Vagina (tissue), 2 donors: ENCODE results near the gene FBXO10. TPM values are rescaled to one million over a fixed set of nuclear protein-coding genes. Genes with fewer than 3 reads are reported as not detected.

ENCODE experiments used
- DNase-seq, 2 donors: peaks; one replicate each; pipeline ENCODE4 v3.0.0-alpha.2; 2017; ENCODE audit errors: extremely low spot score in 2 of 2
- H3K27ac ChIP-seq: fragments of 200-600 bp; sonication (generic); one replicate; pipeline ENCODE4 v1.5.1; 2019
- H3K27me3 ChIP-seq: fragments of 200-600 bp; sonication (generic); one replicate; pipeline ENCODE4 v1.5.1; 2019
- H3K36me3 ChIP-seq, 2 donors: fragments of 200-600 bp; sonication (generic); one replicate each; pipeline ENCODE4 v1.5.1; 2017 to 2019
- H3K4me1 ChIP-seq: fragments of 200-600 bp; sonication (generic); one replicate; pipeline ENCODE4 v1.5.1; 2019
- H3K4me3 ChIP-seq, 2 donors: fragments of 200-600 bp; sonication (generic); 1 replicate in 1 of 2; 2 replicates in 1 of 2; pipeline ENCODE4 v1.5.1; 2016 to 2019
- H3K9me3 ChIP-seq: fragments of 200-600 bp; sonication (generic); one replicate; pipeline ENCODE4 v1.5.1; 2019
- CTCF ChIP-seq, 3 experiments: fragments of 450-650 bp in 2 of 3; fragments of 200-600 bp in 1 of 3; sonication (generic) in 1 of 3; IDR thresholded peaks; one replicate each; pipeline ENCODE4 v1.5.1; 2017 to 2019; ENCODE audit warnings: antibody characterized with exemption in 3 of 3, mild to moderate bottlenecking in 2 of 3, moderate library complexity in 2 of 3
- POLR2A ChIP-seq, 2 donors: fragments of 450-650 bp; IDR thresholded peaks; one replicate each; pipeline ENCODE4 v1.6.1; 2017; ENCODE audit warnings: antibody characterized with exemption in 2 of 2, mild to moderate bottlenecking in 2 of 2, moderate library complexity in 2 of 2
- POLR2AphosphoS5 ChIP-seq, 2 donors: sonication (generic); formaldehyde crosslinking; IDR thresholded peaks; one replicate each; pipeline ENCODE4 v1.9.0; 2017; ENCODE audit warnings: antibody characterized with exemption in 2 of 2, mild to moderate bottlenecking in 2 of 2, low read depth in 1 of 2; ENCODE audit not compliant: insufficient read depth in 1 of 2
- intact Hi-C: fragments of 100-400 bp; cut with DNase I; formaldehyde crosslinking; loops from one replicate; pipeline ENCODE4 v1.15.1; 2023
- total RNA-seq: library from RNA; depleted of rRNA; stranded (reverse); fragments of >200 nt; gene quantifications from one replicate; pipeline ENCODE4 v1.2.3, GENCODE V29; 2016

The FBXO10 gene
- total RNA-seq, 1 donor from 2014 or later, result 14.0 TPM

GRCh38 chr9:37571282-37571681 is 4.9 kb downstream of the FBXO10 start:
- no peaks in the 10 kb centered on the region for H3K9me3 ChIP-seq
- no peak overlapping the region for H3K4me3 ChIP-seq
- TF ChIP-seq POLR2AphosphoS5 (IDR thresholded peaks at IDR 0.05; ENCODE audit: insufficient read depth in 1 of 2, low read depth in 1 of 2) (no peak), CTCF (IDR thresholded peaks at IDR 0.05) (no peak), POLR2A (IDR thresholded peaks at IDR 0.05) (no peak)
- no peaks in the 10 kb centered on the region for H3K27me3 ChIP-seq
- peaks cover 21% of the 10 kb centered on the region for H3K4me1 ChIP-seq
- no peak overlapping the region for H3K27ac ChIP-seq
- H3K36me3 ChIP-seq, result no peaks in the 10 kb centered on the region
- no peak for DNase-seq
- intact Hi-C loops, result no loop called here

GRCh38 chr9:37566716-37567115 is 9.5 kb downstream of the FBXO10 start:
- H3K4me1 ChIP-seq, result no peaks in the 10 kb centered on the region
- no peak overlapping the region for H3K4me3 ChIP-seq
- no peaks in the 10 kb centered on the region for H3K27me3 ChIP-seq
- TF ChIP-seq CTCF (IDR thresholded peaks at IDR 0.05), result no peak
- TF ChIP-seq POLR2AphosphoS5 (IDR thresholded peaks at IDR 0.05; ENCODE audit: insufficient read depth in 1 of 2, low read depth in 1 of 2), result no peak
- TF ChIP-seq POLR2A (IDR thresholded peaks at IDR 0.05), result no peak
- no peak overlapping the region for H3K27ac ChIP-seq
- no peak for DNase-seq
- intact Hi-C loops, result no loop called here
- no peaks in the 10 kb centered on the region for H3K36me3 ChIP-seq
- no peaks in the 10 kb centered on the region for H3K9me3 ChIP-seq

GRCh38 chr9:37565661-37566618 is 10.2 kb downstream of the FBXO10 start:
- TF ChIP-seq POLR2AphosphoS5 (IDR thresholded peaks at IDR 0.05; ENCODE audit: insufficient read depth in 1 of 2, low read depth in 1 of 2), result no peak
- Histone ChIP-seq H3K27me3 (no peaks in the 10 kb centered on the region), H3K4me3 (no peak overlapping the region), H3K4me1 (no peaks in the 10 kb centered on the region), H3K27ac (no peak overlapping the region), H3K36me3 (no peaks in the 10 kb centered on the region), H3K9me3 (no peaks in the 10 kb centered on the region)
- DNase-seq, result no peak
- intact Hi-C loops, result no loop called here

GRCh38 chr9:37564916-37565315 is 11.3 kb downstream of the FBXO10 start:
- intact Hi-C loops, result no loop called here
- Histone ChIP-seq H3K27ac (no peak overlapping the region), H3K36me3 (no peaks in the 10 kb centered on the region), H3K27me3 (no peaks in the 10 kb centered on the region), H3K4me3 (no peak overlapping the region), H3K4me1 (no peaks in the 10 kb centered on the region), H3K9me3 (no peaks in the 10 kb centered on the region)
- DNase-seq, result no peak
- no peak for TF ChIP-seq POLR2A (IDR thresholded peaks at IDR 0.05)

GRCh38 chr9:37563806-37564513 is 12.2 kb downstream of the FBXO10 start:
- intact Hi-C loops, result no loop called here
- Histone ChIP-seq H3K4me3 (no peak overlapping the region), H3K27ac (no peak overlapping the region), H3K9me3 (no peaks in the 10 kb centered on the region), H3K4me1 (no peaks in the 10 kb centered on the region), H3K36me3 (no peaks in the 10 kb centered on the region), H3K27me3 (no peaks in the 10 kb centered on the region)
- no peak for TF ChIP-seq CTCF (IDR thresholded peaks at IDR 0.05)
- no peak for TF ChIP-seq POLR2A (IDR thresholded peaks at IDR 0.05)
- TF ChIP-seq POLR2AphosphoS5 (IDR thresholded peaks at IDR 0.05; ENCODE audit: insufficient read depth in 1 of 2, low read depth in 1 of 2), result no peak
- no peak for DNase-seq
